Stomach smooth muscle (tissue), 2 donors: Measurements from ENCODE around the gene ZNHIT1.
A peak's percentile ranks its signal among the peaks of the same experiment; 100 is the strongest.

ENCODE experiments used
- H3K27ac ChIP-seq: one replicate; pipeline ENCODE4 v1.7.0; 2013; ENCODE audit warnings: mild to moderate bottlenecking, low read length, inconsistent platforms
- H3K27me3 ChIP-seq, 2 donors: one replicate each; pipeline ENCODE4 v1.7.0; 2013; ENCODE audit warnings: low read length in 2 of 2; ENCODE audit not compliant: insufficient read depth in 2 of 2, control insufficient read depth in 1 of 2
- H3K36me3 ChIP-seq, 2 donors: one replicate each; pipeline ENCODE4 v1.7.0; 2013; ENCODE audit warnings: low read length in 2 of 2; ENCODE audit not compliant: control insufficient read depth in 2 of 2, insufficient read depth in 2 of 2
- H3K4me1 ChIP-seq: one replicate; pipeline ENCODE4 v1.7.0; 2013; ENCODE audit warnings: low read length; ENCODE audit not compliant: control insufficient read depth, insufficient read depth
- H3K4me3 ChIP-seq, 2 donors: one replicate each; pipeline ENCODE4 v1.7.0; 2013; ENCODE audit warnings: low read length in 2 of 2
- H3K9ac ChIP-seq, 2 donors: one replicate each; pipeline ENCODE4 v1.7.0; 2013; ENCODE audit warnings: low read length in 2 of 2, mild to moderate bottlenecking in 1 of 2
- H3K9me3 ChIP-seq, 2 donors: one replicate each; pipeline ENCODE4 v1.7.0; 2013; ENCODE audit warnings: low read length in 2 of 2; ENCODE audit not compliant: control insufficient read depth in 2 of 2
- donor health status: healthy.
- donor health status: Pancreatic carcinoma.

ZNHIT1 gene

GRCh38 chr7:101205901-101206664 lies 11.9 kb upstream of the ZNHIT1 start:
- peaks cover 13 to 17% of the 10 kb centered on the region in 2 donors for H3K27me3 ChIP-seq
- no peak overlapping the region for H3K27ac ChIP-seq
- H3K36me3 ChIP-seq, result peaks cover 0 to 22% of the 10 kb centered on the region in 2 donors
- H3K9ac ChIP-seq, result no peak overlapping the region
- H3K4me3 ChIP-seq, result no peak overlapping the region
- peaks cover 10% of the 10 kb centered on the region for H3K4me1 ChIP-seq
- no peaks in the 10 kb centered on the region for H3K9me3 ChIP-seq

GRCh38 chr7:101206665-101207042 lies 11.3 kb upstream of the ZNHIT1 start:
- no peak overlapping the region for H3K27ac ChIP-seq
- H3K4me1 ChIP-seq, result peaks cover 8% of the 10 kb centered on the region
- H3K9me3 ChIP-seq, result no peaks in the 10 kb centered on the region
- peaks cover 12 to 15% of the 10 kb centered on the region in 2 donors for H3K27me3 ChIP-seq
- H3K9ac ChIP-seq, result no peak overlapping the region
- peaks cover 5 to 24% of the 10 kb centered on the region in 2 donors for H3K36me3 ChIP-seq
- no peak overlapping the region for H3K4me3 ChIP-seq

- peaks cover 7 to 29% of the 10 kb centered on the region in 2 donors for H3K36me3 ChIP-seq
- peaks cover 5 to 7% of the 10 kb centered on the region in 2 donors for H3K27me3 ChIP-seq
- no peak overlapping the region for H3K27ac ChIP-seq
- H3K9ac ChIP-seq, result no peak overlapping the region
- H3K4me1 ChIP-seq, result peaks cover under 1% of the 10 kb centered on the region
- H3K9me3 ChIP-seq, result no peaks in the 10 kb centered on the region
- no peak overlapping the region for H3K4me3 ChIP-seq
These were observed 10.5 kb upstream of the ZNHIT1 start for GRCh38 chr7:101207459-101207858.

GRCh38 chr7:101208794-101209193 lies 9.2 kb upstream of the ZNHIT1 start:
- no peak overlapping the region for H3K27ac ChIP-seq
- H3K9ac ChIP-seq, result no peak overlapping the region
- peaks cover 7 to 31% of the 10 kb centered on the region in 2 donors for H3K36me3 ChIP-seq

GRCh38 chr7:101210143-101210542 lies 7.8 kb upstream of the ZNHIT1 start:
- Histone ChIP-seq H3K9me3 (no peaks in the 10 kb centered on the region), H3K9ac (no peak overlapping the region), H3K4me3 (no peak overlapping the region), H3K27ac (no peak overlapping the region), H3K4me1 (peaks cover 3% of the 10 kb centered on the region), H3K27me3 (no peaks in the 10 kb centered on the region), H3K36me3 (peaks cover 7 to 34% of the 10 kb centered on the region in 2 donors)

More at GRCh38 chr7:101208794-101209193, 9.2 kb upstream of the ZNHIT1 start:
- Histone ChIP-seq H3K9me3 (no peaks in the 10 kb centered on the region), H3K4me3 (no peak overlapping the region), H3K4me1 (no peaks in the 10 kb centered on the region), H3K27me3 (no peaks in the 10 kb centered on the region)

GRCh38 chr7:101211501-101211900 lies 6.5 kb upstream of the ZNHIT1 start:
- Histone ChIP-seq H3K9ac (no peak overlapping the region), H3K4me1 (peaks cover 12% of the 10 kb centered on the region), H3K36me3 (peaks cover 7 to 31% of the 10 kb centered on the region in 2 donors), H3K27me3 (no peaks in the 10 kb centered on the region), H3K9me3 (no peaks in the 10 kb centered on the region), H3K27ac (no peak overlapping the region), H3K4me3 (no peak overlapping the region)

- no peak overlapping the region for H3K9ac ChIP-seq
- H3K9me3 ChIP-seq, result no peaks in the 10 kb centered on the region
- H3K27ac ChIP-seq, result no peak overlapping the region
- peaks cover 17% of the 10 kb centered on the region for H3K4me1 ChIP-seq
- H3K4me3 ChIP-seq, result no peak overlapping the region
- peaks cover 7 to 28% of the 10 kb centered on the region in 2 donors for H3K36me3 ChIP-seq
- H3K27me3 ChIP-seq, result no peaks in the 10 kb centered on the region
These were observed 6.0 kb upstream of the ZNHIT1 start for GRCh38 chr7:101212014-101212413.

- peak overlapping the region; percentile 80 for H3K27ac ChIP-seq
- peaks cover 35% of the 10 kb centered on the region for H3K4me1 ChIP-seq
- H3K27me3 ChIP-seq, result no peaks in the 10 kb centered on the region
- peak overlapping the region; percentile 72 to 81 for H3K9ac ChIP-seq
- peaks cover 6 to 13% of the 10 kb centered on the region in 2 donors for H3K36me3 ChIP-seq
- no peaks in the 10 kb centered on the region for H3K9me3 ChIP-seq
- H3K4me3 ChIP-seq, result peak overlapping the region; percentile 90 to 97
These were observed 1.7 kb upstream of the ZNHIT1 start for GRCh38 chr7:101216001-101216859.

- Histone ChIP-seq H3K9ac (peak overlapping the region; percentile 72 to 81), H3K27ac (peak overlapping the region; percentile 80), H3K27me3 (no peaks in the 10 kb centered on the region), H3K9me3 (no peaks in the 10 kb centered on the region), H3K4me1 (peaks cover 35% of the 10 kb centered on the region), H3K36me3 (peaks cover under 1 to 9% of the 10 kb centered on the region in 2 donors), H3K4me3 (peak overlapping the region; percentile 90 to 97)
These were observed 1.0 kb upstream of the ZNHIT1 start for GRCh38 chr7:101216860-101217387.

- Histone ChIP-seq H3K27me3 (no peaks in the 10 kb centered on the region), H3K9me3 (no peaks in the 10 kb centered on the region), H3K9ac (peak overlapping the region; percentile 80 to 81), H3K4me1 (peaks cover 35% of the 10 kb centered on the region), H3K36me3 (peaks cover 0 to 10% of the 10 kb centered on the region in 2 donors), H3K27ac (peak overlapping the region; percentile 80), H3K4me3 (peak overlapping the region; percentile 90 to 97)
These were observed 516 bp downstream of the ZNHIT1 start for GRCh38 chr7:101218236-101219125.
